Measurements from ENCODE around the gene FAM124B.

Gene FAM124B

DNA sequence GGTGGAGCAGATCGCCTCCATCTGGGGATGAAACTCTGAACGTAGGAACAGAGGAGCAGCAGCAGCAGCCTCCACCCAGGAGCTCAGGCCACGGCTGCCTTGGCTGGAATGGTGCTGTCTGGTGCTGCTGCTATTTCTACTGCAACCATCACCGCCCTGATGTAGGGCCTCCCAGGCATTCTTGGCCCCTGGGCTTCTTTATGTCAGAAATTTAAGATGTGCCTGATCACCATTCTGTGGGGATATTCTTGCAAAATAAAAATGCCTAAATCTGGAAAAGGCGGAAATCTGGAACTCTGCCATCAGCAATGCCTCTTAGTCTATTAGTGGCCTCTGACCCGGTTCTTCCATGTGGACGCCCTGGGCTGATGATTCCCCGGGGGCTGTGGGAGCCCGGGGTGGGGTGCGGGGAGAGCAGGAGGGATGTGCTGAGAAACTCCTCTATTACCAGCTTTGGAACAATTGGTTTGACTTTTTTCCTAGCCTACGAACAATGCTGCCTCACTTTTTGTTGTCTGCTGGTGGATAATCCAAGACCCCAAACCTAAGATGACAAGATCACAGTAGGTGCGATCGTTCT is 47.2 kb downstream of the FAM124B start:
- Histone ChIP-seq H3K27me3 (ENCODE audit: control insufficient read depth, insufficient read depth, low read length) (peaks cover 17% of the 10 kb centered on the region), H3K36me3 (ENCODE audit: insufficient read depth, low read length) (no peaks in the 10 kb centered on the region), H3K4me2 (ENCODE audit: low read length) (no peak overlapping the region), H3K4me3 (ENCODE audit: low read length) (no peak overlapping the region), H3K9ac (ENCODE audit: low read depth, low read length) (no peak overlapping the region), H3K9me3 (replicated peaks; ENCODE audit: low read length) (no peaks in the 10 kb centered on the region), H3K4me1 (ENCODE audit: control insufficient read depth, insufficient read depth, low read length) (no peaks in the 10 kb centered on the region)

DNA sequence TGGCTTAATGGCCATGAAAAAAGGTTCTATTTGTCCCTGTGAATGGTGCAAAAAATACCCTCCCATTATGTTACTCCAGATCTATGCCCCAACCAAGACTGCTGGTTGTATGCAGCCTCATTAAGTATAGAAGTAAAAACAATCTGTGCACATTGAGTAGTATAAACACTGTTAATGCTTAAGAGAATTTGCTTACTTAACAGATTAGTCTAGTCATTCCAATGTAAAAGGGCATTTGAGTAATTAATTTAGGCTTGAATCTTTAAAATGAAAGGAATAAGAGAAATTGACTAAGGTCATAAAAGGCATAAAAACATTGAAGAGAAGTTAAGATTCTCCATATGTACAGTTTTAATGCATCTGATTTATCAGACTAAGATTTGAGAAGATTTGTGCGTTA is 51.2 kb downstream of the FAM124B start:
- Histone ChIP-seq H3K9ac (ENCODE audit: low read depth, low read length) (no peak overlapping the region), H3K9me3 (replicated peaks; ENCODE audit: low read length) (no peaks in the 10 kb centered on the region), H3K4me3 (ENCODE audit: low read length) (no peak overlapping the region), H3K36me3 (ENCODE audit: insufficient read depth, low read length) (no peaks in the 10 kb centered on the region), H3K4me2 (ENCODE audit: low read length) (no peak overlapping the region), H3K4me1 (ENCODE audit: control insufficient read depth, insufficient read depth, low read length) (peaks cover 6% of the 10 kb centered on the region), H3K27me3 (ENCODE audit: control insufficient read depth, insufficient read depth, low read length) (peaks cover 11% of the 10 kb centered on the region)

DNA sequence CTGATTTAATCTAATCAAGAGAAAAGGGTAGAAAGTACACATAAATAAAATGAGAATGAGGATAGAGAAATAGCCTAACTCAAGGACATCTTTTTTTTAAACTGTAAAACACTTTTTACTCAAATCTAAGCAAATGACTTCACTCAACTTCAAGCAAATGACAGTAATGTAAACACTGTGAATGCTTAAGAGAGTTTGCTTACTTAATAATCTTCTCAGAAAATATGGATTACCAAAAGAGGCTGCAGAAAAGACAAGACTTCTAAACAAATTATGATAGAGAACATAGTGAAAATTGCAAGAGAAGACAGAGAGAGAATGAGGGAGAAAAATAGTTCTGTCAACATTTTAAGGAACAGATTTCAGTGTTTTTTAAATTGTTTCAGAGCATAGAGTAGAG is 52.5 kb downstream of the FAM124B start:
- H3K9ac ChIP-seq (ENCODE audit: low read depth, low read length) = no peak overlapping the region
- H3K27me3 ChIP-seq (ENCODE audit: control insufficient read depth, insufficient read depth, low read length) = peaks cover 3% of the 10 kb centered on the region
- peaks cover 6% of the 10 kb centered on the region for H3K4me1 ChIP-seq (ENCODE audit: control insufficient read depth, insufficient read depth, low read length)
- H3K9me3 ChIP-seq (replicated peaks; ENCODE audit: low read length) = no peaks in the 10 kb centered on the region
- no peak overlapping the region for H3K4me2 ChIP-seq (ENCODE audit: low read length)
- no peak overlapping the region for H3K4me3 ChIP-seq (ENCODE audit: low read length)
- no peaks in the 10 kb centered on the region for H3K36me3 ChIP-seq (ENCODE audit: insufficient read depth, low read length)

DNA sequence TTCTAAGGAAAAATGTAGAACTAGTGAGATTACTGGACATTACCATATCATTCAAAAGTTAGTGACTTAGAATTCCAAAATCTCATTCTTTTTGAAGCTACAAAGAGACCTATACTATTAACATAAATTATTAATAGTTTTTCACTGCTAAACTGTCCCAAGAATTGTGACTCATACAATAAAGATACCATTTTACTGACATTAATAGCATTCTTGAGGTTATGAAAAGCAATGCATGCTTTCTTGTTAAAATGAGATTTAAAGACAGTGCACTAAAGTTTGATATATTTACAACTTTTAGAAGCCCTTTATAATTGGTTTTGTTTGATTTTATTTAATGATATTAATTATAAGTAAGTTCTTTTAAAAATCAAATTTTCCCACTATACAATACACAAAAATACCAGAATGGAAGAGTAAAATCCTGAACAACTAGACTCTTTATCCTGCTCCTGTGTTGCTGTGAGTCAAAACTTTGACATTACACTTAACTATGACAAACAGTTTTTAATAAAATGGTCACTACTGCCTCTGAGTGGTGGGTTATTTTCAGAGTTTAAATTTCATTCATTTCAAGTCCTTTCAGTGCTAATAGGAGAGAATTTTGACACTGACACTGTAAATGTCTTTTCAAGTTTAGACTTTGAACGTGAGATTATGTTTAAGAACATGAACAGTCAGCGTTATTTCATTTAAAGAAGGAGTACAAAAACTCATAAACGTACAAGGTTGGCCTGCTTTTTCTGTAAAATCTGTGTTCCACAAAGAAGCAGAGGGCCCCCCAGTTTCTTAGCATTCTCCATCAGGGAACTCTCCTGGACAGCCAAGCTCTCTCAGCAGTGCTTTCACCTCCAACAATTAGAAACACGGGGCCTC is 54.5 kb downstream of the FAM124B start:
- H3K4me1 ChIP-seq (ENCODE audit: control insufficient read depth, insufficient read depth, low read length) = peaks cover 6% of the 10 kb centered on the region
- H3K36me3 ChIP-seq (ENCODE audit: insufficient read depth, low read length) = no peaks in the 10 kb centered on the region
- no peaks in the 10 kb centered on the region for H3K9me3 ChIP-seq (replicated peaks; ENCODE audit: low read length)
- peaks cover 15% of the 10 kb centered on the region for H3K27me3 ChIP-seq (ENCODE audit: control insufficient read depth, insufficient read depth, low read length)
- no peak overlapping the region for H3K9ac ChIP-seq (ENCODE audit: low read depth, low read length)
- no peak overlapping the region for H3K4me2 ChIP-seq (ENCODE audit: low read length)
- no peak overlapping the region for H3K4me3 ChIP-seq (ENCODE audit: low read length)

DNA sequence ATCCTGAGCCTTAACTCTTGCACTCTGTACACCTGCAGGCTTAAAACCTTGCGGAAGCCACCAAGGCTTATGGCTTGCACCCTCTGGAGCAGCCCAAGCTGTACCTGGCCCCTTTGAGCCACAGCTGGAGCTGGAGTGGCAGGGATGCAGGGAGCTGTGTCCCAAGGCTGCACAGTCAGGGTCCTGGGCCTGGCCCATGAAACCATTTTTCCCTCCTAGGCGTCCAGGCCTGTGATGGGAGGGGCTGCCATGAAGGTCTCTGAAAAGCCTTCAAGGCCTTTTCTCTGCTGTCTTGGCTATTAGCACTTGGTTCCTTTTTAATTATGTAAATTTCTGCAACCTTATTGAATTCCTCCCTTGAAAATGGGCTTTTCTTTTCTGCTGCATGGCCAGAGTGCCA is 56.4 kb downstream of the FAM124B start:
- Histone ChIP-seq H3K9me3 (replicated peaks; ENCODE audit: low read length) (no peaks in the 10 kb centered on the region), H3K27me3 (ENCODE audit: control insufficient read depth, insufficient read depth, low read length) (peaks cover 14% of the 10 kb centered on the region), H3K4me2 (ENCODE audit: low read length) (no peak overlapping the region), H3K36me3 (ENCODE audit: insufficient read depth, low read length) (no peaks in the 10 kb centered on the region), H3K9ac (ENCODE audit: low read depth, low read length) (no peak overlapping the region), H3K4me3 (ENCODE audit: low read length) (no peak overlapping the region), H3K4me1 (ENCODE audit: control insufficient read depth, insufficient read depth, low read length) (peaks cover 6% of the 10 kb centered on the region)

DNA sequence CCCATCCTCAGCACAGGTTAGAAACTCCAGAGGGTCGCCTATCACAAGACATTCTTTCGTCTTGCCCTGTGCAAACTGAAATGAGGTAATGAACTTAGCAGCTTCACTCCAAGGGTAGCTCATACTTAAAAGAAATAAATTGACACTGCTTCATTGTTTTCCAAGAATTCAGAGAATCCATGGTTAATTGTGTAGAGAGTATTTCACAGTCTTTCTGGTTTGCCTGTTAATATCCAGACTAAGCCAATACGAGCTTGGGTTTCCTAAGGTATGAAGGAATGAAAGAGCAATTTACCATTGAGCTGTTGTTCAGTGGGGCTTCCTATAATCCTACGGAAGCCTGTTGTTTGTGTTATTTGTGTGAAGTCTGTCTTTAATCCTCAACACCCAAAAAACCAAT is 58.7 kb downstream of the FAM124B start:
- H3K27me3 ChIP-seq (ENCODE audit: control insufficient read depth, insufficient read depth, low read length) = peaks cover 14% of the 10 kb centered on the region
- H3K4me2 ChIP-seq (ENCODE audit: low read length) = no peak overlapping the region
- H3K9me3 ChIP-seq (replicated peaks; ENCODE audit: low read length) = no peaks in the 10 kb centered on the region
- no peak overlapping the region for H3K4me3 ChIP-seq (ENCODE audit: low read length)
- no peaks in the 10 kb centered on the region for H3K36me3 ChIP-seq (ENCODE audit: insufficient read depth, low read length)
- H3K4me1 ChIP-seq (ENCODE audit: control insufficient read depth, insufficient read depth, low read length) = peaks cover 6% of the 10 kb centered on the region
- H3K9ac ChIP-seq (ENCODE audit: low read depth, low read length) = no peak overlapping the region

DNA sequence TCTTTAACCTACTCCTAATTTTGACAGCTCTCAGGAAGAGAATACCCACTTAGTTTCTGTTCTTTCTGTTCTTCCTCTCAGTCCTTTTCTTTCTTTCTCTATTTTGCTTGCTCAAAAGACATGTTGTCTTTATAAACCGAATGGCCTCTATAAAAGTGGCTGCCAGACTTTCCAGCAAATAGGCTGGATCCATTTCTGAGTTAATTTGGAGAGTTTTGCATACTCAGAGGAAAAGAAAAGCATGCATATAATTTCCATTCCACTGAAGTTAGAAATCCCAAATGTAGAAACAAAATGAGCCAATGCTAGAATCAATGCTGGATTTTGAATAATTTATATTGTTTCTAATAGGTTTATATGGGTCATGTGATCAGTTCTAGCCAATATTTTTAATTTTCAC is 65.9 kb downstream of the FAM124B start:
- Histone ChIP-seq H3K9ac (ENCODE audit: low read depth, low read length) (no peak overlapping the region), H3K27me3 (ENCODE audit: control insufficient read depth, insufficient read depth, low read length) (no peaks in the 10 kb centered on the region), H3K36me3 (ENCODE audit: insufficient read depth, low read length) (no peaks in the 10 kb centered on the region), H3K9me3 (replicated peaks; ENCODE audit: low read length) (no peaks in the 10 kb centered on the region), H3K4me1 (ENCODE audit: control insufficient read depth, insufficient read depth, low read length) (no peaks in the 10 kb centered on the region), H3K4me2 (ENCODE audit: low read length) (no peak overlapping the region), H3K4me3 (ENCODE audit: low read length) (no peak overlapping the region)

DNA sequence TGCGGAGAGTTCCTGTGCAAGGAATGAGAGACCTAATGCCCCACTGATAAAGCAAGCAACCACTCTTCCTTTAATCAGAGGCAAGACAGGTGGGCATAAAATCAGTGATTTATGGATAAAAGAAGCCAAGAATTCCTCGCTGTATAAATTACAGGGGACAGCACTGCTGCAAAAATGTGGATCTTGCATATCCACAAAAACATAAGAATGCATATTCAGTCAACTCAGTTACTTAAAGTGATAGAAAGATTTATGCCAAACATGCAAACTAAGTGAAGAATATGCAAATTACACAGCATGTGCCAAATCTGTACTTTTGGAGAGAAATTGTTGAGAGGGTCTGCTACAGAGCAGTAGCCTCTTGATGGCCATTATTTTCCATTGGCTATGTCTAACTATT is 67.2 kb downstream of the FAM124B start:
- H3K4me1 ChIP-seq (ENCODE audit: control insufficient read depth, insufficient read depth, low read length) = no peaks in the 10 kb centered on the region
- no peaks in the 10 kb centered on the region for H3K9me3 ChIP-seq (replicated peaks; ENCODE audit: low read length)
- no peaks in the 10 kb centered on the region for H3K27me3 ChIP-seq (ENCODE audit: control insufficient read depth, insufficient read depth, low read length)
- no peak overlapping the region for H3K9ac ChIP-seq (ENCODE audit: low read depth, low read length)
- H3K4me2 ChIP-seq (ENCODE audit: low read length) = no peak overlapping the region
- H3K36me3 ChIP-seq (ENCODE audit: insufficient read depth, low read length) = no peaks in the 10 kb centered on the region
- no peak overlapping the region for H3K4me3 ChIP-seq (ENCODE audit: low read length)

DNA sequence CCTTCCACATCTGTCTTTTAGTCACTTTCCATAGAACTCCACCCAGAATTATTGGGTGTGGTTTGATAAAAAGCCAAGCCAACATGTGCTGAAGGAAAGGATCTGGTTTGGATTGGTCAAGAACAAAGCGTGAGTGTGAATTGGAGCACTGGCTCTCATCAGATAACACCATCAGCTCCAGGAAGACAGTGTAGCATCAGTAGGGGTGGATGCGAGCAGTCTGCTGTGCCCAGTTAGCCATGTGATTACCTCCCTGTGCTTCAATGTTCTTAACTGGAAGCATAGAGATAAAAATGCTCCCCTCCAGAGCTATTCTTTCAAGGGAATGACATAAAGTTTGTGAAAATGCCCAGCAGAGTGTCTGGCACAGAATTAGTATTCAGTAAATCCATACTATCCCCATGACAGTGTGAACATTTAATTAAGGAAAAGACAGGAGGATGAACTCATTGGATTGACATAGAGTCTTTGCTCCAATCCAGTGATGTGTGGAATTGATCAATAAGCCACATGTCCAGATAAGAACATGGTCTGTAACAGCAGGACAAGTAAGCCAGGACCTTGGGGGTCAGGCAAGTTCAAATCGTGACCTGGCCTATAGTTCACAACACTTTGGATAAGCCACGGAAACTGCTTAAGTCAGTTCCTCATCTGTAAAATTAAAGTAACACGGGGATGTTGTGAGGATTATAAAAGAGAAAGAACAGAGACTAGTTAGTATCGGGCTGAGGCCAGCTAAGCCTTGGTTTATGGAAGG is 68.0 kb downstream of the FAM124B start:
- no peaks in the 10 kb centered on the region for H3K36me3 ChIP-seq (ENCODE audit: insufficient read depth, low read length)
- H3K4me3 ChIP-seq (ENCODE audit: low read length) = no peak overlapping the region

DNA sequence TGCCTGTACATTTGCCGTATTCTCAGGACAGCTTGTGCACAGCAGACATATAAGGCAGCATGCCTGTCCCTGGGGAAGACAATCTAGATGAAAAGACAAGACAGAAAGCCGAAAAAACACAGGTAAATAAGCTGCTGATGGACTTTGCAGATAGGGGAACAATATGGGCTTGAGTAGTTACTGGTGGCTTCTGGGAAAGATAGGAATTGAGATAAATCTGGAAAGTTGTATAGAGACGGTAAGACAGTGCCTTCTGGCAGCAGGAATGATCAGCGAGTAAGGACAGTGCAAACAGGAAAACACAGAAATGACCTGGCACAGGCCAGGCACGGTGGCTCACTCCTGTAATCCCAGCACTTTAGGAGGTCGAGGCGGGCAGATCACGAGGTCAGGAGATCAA is 70.2 kb downstream of the FAM124B start:
- H3K9me3 ChIP-seq (replicated peaks; ENCODE audit: low read length) = no peaks in the 10 kb centered on the region
- H3K27me3 ChIP-seq (ENCODE audit: control insufficient read depth, insufficient read depth, low read length) = peaks cover 8% of the 10 kb centered on the region
- H3K4me1 ChIP-seq (ENCODE audit: control insufficient read depth, insufficient read depth, low read length) = no peaks in the 10 kb centered on the region
- H3K36me3 ChIP-seq (ENCODE audit: insufficient read depth, low read length) = no peaks in the 10 kb centered on the region
- H3K4me3 ChIP-seq (ENCODE audit: low read length) = no peak overlapping the region
- H3K9ac ChIP-seq (ENCODE audit: low read depth, low read length) = no peak overlapping the region
- no peak overlapping the region for H3K4me2 ChIP-seq (ENCODE audit: low read length)

More for the DNA sequence above, 68.0 kb downstream of the FAM124B start:
- no peaks in the 10 kb centered on the region for H3K9me3 ChIP-seq (replicated peaks; ENCODE audit: low read length)
- no peak overlapping the region for H3K9ac ChIP-seq (ENCODE audit: low read depth, low read length)
- H3K4me2 ChIP-seq (ENCODE audit: low read length) = no peak overlapping the region
- H3K4me1 ChIP-seq (ENCODE audit: control insufficient read depth, insufficient read depth, low read length) = no peaks in the 10 kb centered on the region
- no peaks in the 10 kb centered on the region for H3K27me3 ChIP-seq (ENCODE audit: control insufficient read depth, insufficient read depth, low read length)

DNA sequence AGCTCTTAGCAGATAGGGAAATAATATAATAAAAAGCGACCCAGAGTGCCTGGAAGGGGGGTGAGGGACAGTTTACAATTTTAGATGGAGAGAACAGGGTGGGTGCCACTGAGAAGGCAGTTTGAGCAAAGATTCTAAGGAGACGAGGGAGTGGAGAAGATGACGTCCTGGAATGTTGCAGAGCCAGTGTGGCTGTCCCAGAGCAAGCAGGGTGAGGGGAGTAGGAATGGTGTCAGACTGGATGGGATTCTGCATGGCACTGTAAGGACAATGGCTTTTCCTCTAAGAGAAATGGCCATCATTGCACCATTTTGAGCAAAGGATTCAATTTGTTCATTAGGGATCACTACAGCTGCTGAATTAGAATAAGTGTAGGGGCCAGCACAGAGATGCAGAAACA is 73.1 kb downstream of the FAM124B start:
- H3K4me1 ChIP-seq (ENCODE audit: control insufficient read depth, insufficient read depth, low read length) = no peaks in the 10 kb centered on the region

More for the DNA sequence above, 73.1 kb downstream of the FAM124B start:
- Histone ChIP-seq H3K27me3 (ENCODE audit: control insufficient read depth, insufficient read depth, low read length) (peaks cover 13% of the 10 kb centered on the region), H3K4me3 (ENCODE audit: low read length) (no peak overlapping the region), H3K9ac (ENCODE audit: low read depth, low read length) (no peak overlapping the region), H3K36me3 (ENCODE audit: insufficient read depth, low read length) (no peaks in the 10 kb centered on the region), H3K9me3 (replicated peaks; ENCODE audit: low read length) (no peaks in the 10 kb centered on the region), H3K4me2 (ENCODE audit: low read length) (no peak overlapping the region)
